ENCODE measurements around the gene EPHB3. TPM values are rescaled to one million over a fixed set of nuclear protein-coding genes. Genes with fewer than 3 reads are reported as not detected.

Gene EPHB3
- total and polyA plus RNA-seq, 10 of the 15 experiments (the other 5 are each of a cell fraction or from before 2014, with no cell fraction given): 0.09 TPM; not detected in 9

GRCh38 chr3:184604615-184605290 lies 43.2 kb downstream of the EPHB3 start (continued):
- TF ChIP-seq PRDM15 (CRISPR knock-in tag; IDR thresholded peaks at IDR 0.05): no peak
- TF ChIP-seq RCOR1 (conservative IDR thresholded peaks at IDR 0.05; ENCODE audit: low read depth, low read length): no peak
- TF ChIP-seq TCF3 (IDR thresholded peaks at IDR 0.05; ENCODE audit: borderline replicate concordance, insufficient read depth, low read depth, low read length): no peak
- TF ChIP-seq, protein P1, sequence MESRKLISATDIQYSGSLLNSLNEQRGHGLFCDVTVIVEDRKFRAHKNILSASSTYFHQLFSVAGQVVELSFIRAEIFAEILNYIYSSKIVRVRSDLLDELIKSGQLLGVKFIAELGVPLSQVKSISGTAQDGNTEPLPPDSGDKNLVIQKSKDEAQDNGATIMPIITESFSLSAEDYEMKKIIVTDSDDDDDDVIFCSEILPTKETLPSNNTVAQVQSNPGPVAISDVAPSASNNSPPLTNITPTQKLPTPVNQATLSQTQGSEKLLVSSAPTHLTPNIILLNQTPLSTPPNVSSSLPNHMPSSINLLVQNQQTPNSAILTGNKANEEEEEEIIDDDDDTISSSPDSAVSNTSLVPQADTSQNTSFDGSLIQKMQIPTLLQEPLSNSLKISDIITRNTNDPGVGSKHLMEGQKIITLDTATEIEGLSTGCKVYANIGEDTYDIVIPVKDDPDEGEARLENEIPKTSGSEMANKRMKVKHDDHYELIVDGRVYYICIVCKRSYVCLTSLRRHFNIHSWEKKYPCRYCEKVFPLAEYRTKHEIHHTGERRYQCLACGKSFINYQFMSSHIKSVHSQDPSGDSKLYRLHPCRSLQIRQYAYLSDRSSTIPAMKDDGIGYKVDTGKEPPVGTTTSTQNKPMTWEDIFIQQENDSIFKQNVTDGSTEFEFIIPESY (IDR thresholded peaks at IDR 0.05): no peak
- no peak for TF ChIP-seq CTCF (IDR thresholded peaks at IDR 0.05 in 2 of 3, conservative IDR thresholded peaks at IDR 0.05 in 1 of 3; ENCODE audit: control insufficient read depth in 2 of 3, extremely low read depth in 1 of 3, insufficient read depth in 1 of 3, low read depth in 3 of 3, low read length in 3 of 3)

All from GM12878 (cell line).